GM21529 (cell line): ENCODE results near the gene SLC13A2.

Experiments used
- ATAC-seq: cut with Tn5 transposase; IDR thresholded peaks from one replicate; pipeline ENCODE4 v1.9.1; 2021; ENCODE audit not compliant: unreplicated experiment

SLC13A2 gene

GRCh38 chr17:28491860-28492259 is 18.4 kb downstream of the SLC13A2 start:
- no peak for ATAC-seq

GRCh38 chr17:28492352-28493310 is 19.2 kb downstream of the SLC13A2 start:
- ATAC-seq: no peak

- no peak for ATAC-seq
Measured at GRCh38 chr17:28493460-28493859, 20.0 kb downstream of the SLC13A2 start.

GRCh38 chr17:28494445-28495188 is 21.2 kb downstream of the SLC13A2 start:
- no peak for ATAC-seq

- no peak for ATAC-seq
Measured at GRCh38 chr17:28495635-28496034, 22.2 kb downstream of the SLC13A2 start.

- no peak for ATAC-seq
Measured at GRCh38 chr17:28497931-28498330, 24.5 kb downstream of the SLC13A2 start.

GRCh38 chr17:28498652-28499363 is 25.4 kb downstream of the SLC13A2 start:
- no peak for ATAC-seq

- ATAC-seq: no peak
Measured at GRCh38 chr17:28499364-28499664, 25.9 kb downstream of the SLC13A2 start.

GRCh38 chr17:28499684-28500357 is 26.4 kb downstream of the SLC13A2 start:
- ATAC-seq: no peak

GRCh38 chr17:28500712-28501379 is 27.4 kb downstream of the SLC13A2 start:
- peak; percentile 61 for ATAC-seq

GRCh38 chr17:28501421-28502284 is 28.2 kb downstream of the SLC13A2 start:
- no peak for ATAC-seq

- no peak for ATAC-seq
Measured at GRCh38 chr17:28503420-28503819, 30.0 kb downstream of the SLC13A2 start.

- no peak for ATAC-seq
Measured at GRCh38 chr17:28505986-28506665, 32.7 kb downstream of the SLC13A2 start, which contains the start of gene FOXN1. TSS of gene FOXN1 (plus strand) at chr17:28506348. CDS start at chr17:28523970, 17,622 bp downstream.

GRCh38 chr17:28506763-28507487 is 33.5 kb downstream of the SLC13A2 start:
- ATAC-seq: no peak

- ATAC-seq: no peak
Measured at GRCh38 chr17:28507567-28508203, 34.2 kb downstream of the SLC13A2 start.

GRCh38 chr17:28508211-28508724 is 34.8 kb downstream of the SLC13A2 start:
- no peak for ATAC-seq

- ATAC-seq: no peak
Measured at GRCh38 chr17:28509789-28510188, 36.3 kb downstream of the SLC13A2 start.
